Activated CD8-positive, alpha-beta memory T cell treated with anti-CD3 and anti-CD28 coated beads for 24 hours (primary cell): Measurements from ENCODE around the gene PRKACB.
"Not testable (repeated sequence)": the region's sequence is repeated elsewhere in the genome, so short reads cannot be mapped to it uniquely, and the experiment has no call there.

Source experiments
- DNase-seq: peaks from one replicate; pipeline ENCODE4 v3.0.0-alpha.2; 2020

PRKACB gene

GRCh38 chr1:84224905-84225304 lies 80.8 kb downstream of the PRKACB start:
- DNase-seq, result no peak

- no peak for DNase-seq
Measured at GRCh38 chr1:84225646-84226045, 81.6 kb downstream of the PRKACB start.

- DNase-seq, result not testable (repeated sequence)
Measured at GRCh38 chr1:84232676-84233075, 88.6 kb downstream of the PRKACB start.

- no peak for DNase-seq
Measured at GRCh38 chr1:84236256-84236655, 92.2 kb downstream of the PRKACB start.

- DNase-seq, result no peak
Measured at GRCh38 chr1:84242641-84243040, 98.6 kb downstream of the PRKACB start.

- DNase-seq, result no peak
Measured at GRCh38 chr1:84245563-84245962, 101.5 kb downstream of the PRKACB start.

GRCh38 chr1:84246213-84246612 lies 102.1 kb downstream of the PRKACB start:
- no peak for DNase-seq

- no peak for DNase-seq
Measured at GRCh38 chr1:84247425-84248220, 103.6 kb downstream of the PRKACB start.

- no peak for DNase-seq
Measured at GRCh38 chr1:84250668-84251067, 106.6 kb downstream of the PRKACB start.

- DNase-seq, result no peak
Measured at GRCh38 chr1:84253036-84253435, 109.0 kb downstream of the PRKACB start.

- no peak for DNase-seq
Measured at GRCh38 chr1:84253891-84254290, 109.8 kb downstream of the PRKACB start.

- DNase-seq, result no peak
Measured at GRCh38 chr1:84254703-84255238, 110.7 kb downstream of the PRKACB start.

- no peak for DNase-seq
Measured at GRCh38 chr1:84255582-84255981, 111.5 kb downstream of the PRKACB start.

GRCh38 chr1:84257617-84258016 lies 113.5 kb downstream of the PRKACB start:
- no peak for DNase-seq

GRCh38 chr1:84259376-84259775 lies 115.3 kb downstream of the PRKACB start:
- no peak for DNase-seq

GRCh38 chr1:84259989-84260388 lies 115.9 kb downstream of the PRKACB start:
- DNase-seq, result no peak

- DNase-seq, result no peak
Measured at GRCh38 chr1:84260852-84261518, 116.9 kb downstream of the PRKACB start.

- no peak for DNase-seq
Measured at GRCh38 chr1:84264961-84265360, 120.9 kb downstream of the PRKACB start.

GRCh38 chr1:84265867-84266266 lies 121.8 kb downstream of the PRKACB start:
- no peak for DNase-seq

GRCh38 chr1:84266748-84267147 lies 122.7 kb downstream of the PRKACB start:
- DNase-seq, result no peak

- DNase-seq, result no peak
Measured at GRCh38 chr1:84267476-84267875, 123.4 kb downstream of the PRKACB start.

- DNase-seq, result no peak
Measured at GRCh38 chr1:84268346-84268745, 124.3 kb downstream of the PRKACB start.

GRCh38 chr1:84269306-84269705 lies 125.2 kb downstream of the PRKACB start:
- no peak for DNase-seq

- no peak for DNase-seq
Measured at GRCh38 chr1:84271441-84272151, 127.5 kb downstream of the PRKACB start.
